CD4-positive, CD25-positive, alpha-beta regulatory T cell (primary cell): Measurements from ENCODE around the gene PLXNC1. TPM values are rescaled to one million over a fixed set of nuclear protein-coding genes. Genes with fewer than 3 reads are reported as not detected.
"Not testable (repeated sequence)": the region's sequence is repeated elsewhere in the genome, so short reads cannot be mapped to it uniquely, and the experiment has no call there.

Source experiments
- ATAC-seq, 2 donors: fragments of 150-1000 bp; cut with Tn5 transposase; one replicate each; pipeline ENCODE4 v1.10.0; 2021; ENCODE audit warnings: low read depth in 2 of 2, moderate number of reproducible peaks in 2 of 2, moderate library complexity in 1 of 2
- DNase-seq, 3 donors: peaks; one replicate each; pipeline versions ENCODE4 v3.0.0 to v3.0.0-alpha.2; 2012 to 2022; ENCODE audit warnings: mixed read lengths in 1 of 3
- H3K27ac ChIP-seq: one replicate; pipeline ENCODE4 v1.7.0; 2013; ENCODE audit warnings: mild to moderate bottlenecking, low read length; ENCODE audit not compliant: insufficient read depth, poor library complexity, severe bottlenecking
- H3K27me3 ChIP-seq: one replicate; pipeline ENCODE4 v1.7.0; 2013; ENCODE audit warnings: low read length; ENCODE audit not compliant: control insufficient read depth, insufficient read depth
- H3K36me3 ChIP-seq: one replicate; pipeline ENCODE4 v1.7.0; 2013; ENCODE audit warnings: mild to moderate bottlenecking, low read length, moderate library complexity; ENCODE audit not compliant: control insufficient read depth, insufficient read depth
- H3K4me1 ChIP-seq: 2 replicates; pipeline ENCODE4 v1.7.0; 2013; ENCODE audit warnings: mild to moderate bottlenecking, low read length; ENCODE audit not compliant: insufficient read depth, control insufficient read depth, poor library complexity, severe bottlenecking
- H3K4me3 ChIP-seq: one replicate; pipeline ENCODE4 v1.7.0; 2013; ENCODE audit warnings: low read depth, mild to moderate bottlenecking, low read length, moderate library complexity
- H3K9me3 ChIP-seq, 2 experiments: 1 replicate in 1 of 2; 2 replicates in 1 of 2; pipeline ENCODE4 v1.7.0; 2013; ENCODE audit warnings: low read length in 2 of 2, mild to moderate bottlenecking in 1 of 2, moderate library complexity in 1 of 2; ENCODE audit not compliant: control insufficient read depth in 2 of 2
- H3K27ac Mint-ChIP-seq, 3 donors: one replicate each; pipeline ENCODE4 v1.8.0; 2020 to 2022; ENCODE audit warnings: mild to moderate bottlenecking in 3 of 3, mixed read lengths in 3 of 3, moderate library complexity in 2 of 3
- H3K27me3 Mint-ChIP-seq: one replicate; pipeline ENCODE4 v1.8.0; 2022; ENCODE audit warnings: mild to moderate bottlenecking, mixed read lengths
- H3K36me3 Mint-ChIP-seq: one replicate; pipeline ENCODE4 v1.8.0; 2020; ENCODE audit warnings: mixed read lengths
- H3K4me1 Mint-ChIP-seq, 4 donors: one replicate each; pipeline ENCODE4 v1.8.0; 2020 to 2022; ENCODE audit warnings: mixed read lengths in 4 of 4, mild to moderate bottlenecking in 1 of 4
- H3K4me3 Mint-ChIP-seq, 4 donors: one replicate each; pipeline ENCODE4 v1.8.0; 2020 to 2022; ENCODE audit warnings: mild to moderate bottlenecking in 4 of 4, mixed read lengths in 4 of 4, moderate library complexity in 3 of 4
- H3K9me3 Mint-ChIP-seq, 7 donors: one replicate each; pipeline ENCODE4 v1.8.0; 2020 to 2022; ENCODE audit warnings: mixed read lengths in 7 of 7, mild to moderate bottlenecking in 3 of 7, moderate library complexity in 2 of 7
- polyA plus RNA-seq, 4 donors: library from polyadenylated mRNA; unstranded; fragments of 300-500 nt; fragmentation: Illumina TruSeq; gene quantifications; one replicate each; pipeline ENCODE4 v1.2.3, GENCODE V29; 2021
- total RNA-seq: library from RNA; stranded (reverse); gene quantifications from one replicate; pipeline ENCODE4 v1.2.3, GENCODE V29; 2022

The PLXNC1 gene
- total and polyA plus RNA-seq, 5 donors from 2014 or later, result 1.2 to 13.8 (median 2.4) TPM

DNA sequence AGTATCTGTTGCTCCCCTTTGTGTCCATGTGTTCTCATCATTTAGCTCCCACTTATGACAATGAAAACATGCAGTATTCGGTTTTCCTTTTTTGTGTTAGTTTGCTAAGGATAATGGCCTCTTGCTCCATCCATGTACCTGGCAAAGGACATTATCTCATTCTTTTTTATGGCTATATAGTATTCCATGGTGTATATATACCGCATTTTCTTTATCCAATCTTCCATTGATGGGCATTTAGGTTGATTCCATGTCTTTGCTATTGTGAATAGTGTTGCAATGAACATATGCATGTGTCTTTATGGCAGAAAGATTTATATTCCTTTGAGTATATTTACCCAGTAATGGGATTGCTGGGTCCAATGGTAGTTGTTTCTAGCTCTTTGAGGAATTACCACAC lies 168.2 kb downstream of the PLXNC1 start:
- H3K9me3 Mint-ChIP-seq, result peaks cover 0 to 49% (median 26%) of the 10 kb centered on the region in 7 donors
- H3K4me3 ChIP-seq, ATAC-seq: not testable (repeated sequence)

DNA sequence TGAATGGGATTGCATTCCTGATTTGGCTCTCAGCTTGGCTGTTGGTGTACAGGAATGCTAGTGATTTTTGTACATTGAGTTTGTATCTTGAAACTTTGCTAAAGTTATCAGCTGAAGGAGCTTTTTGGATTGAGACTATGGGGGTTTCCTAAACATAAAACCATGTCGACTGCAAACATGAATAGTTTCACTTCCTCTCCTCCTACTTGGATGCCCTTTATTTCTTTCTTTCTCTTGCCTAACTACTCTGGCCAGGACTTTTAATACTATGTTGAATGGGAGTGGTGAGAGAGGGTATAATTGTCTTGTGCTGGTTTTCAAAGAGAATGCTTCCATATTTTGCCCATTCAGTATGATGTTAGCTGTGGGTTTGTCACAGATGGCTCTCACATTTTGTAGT lies 169.8 kb downstream of the PLXNC1 start:
- no peaks in the 10 kb centered on the region for H3K27me3 Mint-ChIP-seq
- H3K4me3 Mint-ChIP-seq, result no peak overlapping the region
- Histone ChIP-seq H3K27me3 (no peaks in the 10 kb centered on the region), H3K4me3 (no peak overlapping the region), H3K4me1 (no peaks in the 10 kb centered on the region), H3K27ac (no peak overlapping the region), H3K36me3 (peaks cover 7% of the 10 kb centered on the region), H3K9me3 (peaks cover 18 to 38% of the 10 kb centered on the region in 2 experiments)
- H3K27ac Mint-ChIP-seq, result no peak overlapping the region
- no peaks in the 10 kb centered on the region for H3K4me1 Mint-ChIP-seq
- peaks cover 8% of the 10 kb centered on the region for H3K36me3 Mint-ChIP-seq
- H3K9me3 Mint-ChIP-seq, result peaks cover 0 to 50% (median 26%) of the 10 kb centered on the region in 7 donors
- ATAC-seq, result no peak
- no peak for DNase-seq

More for the DNA sequence above, 168.2 kb downstream of the PLXNC1 start:
- not testable (repeated sequence) for H3K27me3 Mint-ChIP-seq, H3K36me3 ChIP-seq, H3K36me3 Mint-ChIP-seq, H3K27me3 ChIP-seq, H3K4me3 Mint-ChIP-seq, H3K4me1 Mint-ChIP-seq, DNase-seq, H3K27ac Mint-ChIP-seq, H3K4me1 ChIP-seq, H3K27ac ChIP-seq
- H3K9me3 ChIP-seq, result peaks cover 18 to 34% of the 10 kb centered on the region in 2 experiments

GRCh38 chr12:94320109-94320508 lies 171.7 kb downstream of the PLXNC1 start:
- H3K27ac Mint-ChIP-seq, result no peak overlapping the region
- peaks cover 0 to 50% (median 26%) of the 10 kb centered on the region in 7 donors for H3K9me3 Mint-ChIP-seq
- H3K4me1 ChIP-seq, result no peaks in the 10 kb centered on the region
- DNase-seq (no peak), ATAC-seq (no peak)
- no peak overlapping the region for H3K27ac ChIP-seq
- H3K36me3 Mint-ChIP-seq, result peaks cover 21% of the 10 kb centered on the region
- no peaks in the 10 kb centered on the region for H3K27me3 Mint-ChIP-seq
- no peak overlapping the region for H3K4me3 ChIP-seq
- H3K4me1 Mint-ChIP-seq, result peaks cover 0 to 4% (median 0%) of the 10 kb centered on the region in 4 donors
- H3K4me3 Mint-ChIP-seq, result no peak overlapping the region
- H3K9me3 ChIP-seq, result peaks cover 18 to 38% of the 10 kb centered on the region in 2 experiments
- H3K36me3 ChIP-seq, result peaks cover 13% of the 10 kb centered on the region
- no peaks in the 10 kb centered on the region for H3K27me3 ChIP-seq

DNA sequence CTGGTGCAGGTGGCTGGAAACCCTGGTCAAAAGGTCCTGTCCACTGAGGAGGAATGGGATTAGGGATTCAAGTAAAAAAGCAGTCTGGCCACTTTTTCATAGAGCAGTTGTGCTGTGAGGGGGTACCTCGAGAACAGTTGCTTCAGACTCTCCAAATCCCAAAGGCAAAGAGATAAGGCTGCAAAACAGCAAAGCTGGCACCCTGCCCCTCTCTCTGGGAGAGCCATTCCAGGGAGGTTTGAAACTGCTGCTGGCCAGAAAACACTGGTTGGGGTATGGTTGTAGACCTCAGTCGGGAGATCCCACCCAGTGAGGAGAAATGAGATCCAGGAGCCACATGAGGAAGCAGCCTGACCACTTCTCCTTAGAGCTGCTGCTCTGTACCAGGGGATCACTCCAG lies 174.0 kb downstream of the PLXNC1 start:
- Mint-ChIP-seq H3K4me3 (no peak overlapping the region), H3K27ac (no peak overlapping the region), H3K36me3 (peaks cover 28% of the 10 kb centered on the region), H3K4me1 (peaks cover 0 to 4% (median 0%) of the 10 kb centered on the region in 4 donors), H3K27me3 (peaks cover 5% of the 10 kb centered on the region), H3K9me3 (peaks cover 0 to 41% (median 23%) of the 10 kb centered on the region in 7 donors)
- ATAC-seq (no peak), DNase-seq (no peak)
- Histone ChIP-seq H3K27ac (no peak overlapping the region), H3K27me3 (no peaks in the 10 kb centered on the region), H3K36me3 (peaks cover 13% of the 10 kb centered on the region), H3K9me3 (peaks cover 18 to 38% of the 10 kb centered on the region in 2 experiments), H3K4me1 (no peaks in the 10 kb centered on the region), H3K4me3 (no peak overlapping the region)

DNA sequence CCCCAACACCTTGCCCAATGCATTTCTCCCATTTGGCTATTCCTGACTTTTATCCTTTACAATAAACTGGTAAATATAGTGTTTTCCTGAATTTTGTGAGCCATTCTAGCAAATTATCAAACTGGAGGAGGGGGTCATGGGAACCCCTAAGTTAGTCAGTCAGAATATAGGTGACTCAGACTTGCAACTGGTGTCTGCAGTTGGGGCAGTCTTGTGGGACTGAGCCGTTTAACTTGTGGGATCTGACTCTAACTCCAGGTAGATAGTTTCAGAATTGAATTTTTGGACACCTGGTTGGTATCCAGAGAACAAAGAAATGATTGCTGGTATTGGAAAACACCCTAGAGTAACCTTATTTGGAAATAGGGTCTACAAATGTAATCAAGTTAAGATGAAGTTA lies 177.9 kb downstream of the PLXNC1 start:
- peaks cover 0 to 5% (median 2%) of the 10 kb centered on the region in 7 donors for H3K9me3 Mint-ChIP-seq
- DNase-seq, result no peak
- H3K27ac Mint-ChIP-seq, result no peak overlapping the region
- Histone ChIP-seq H3K4me3 (no peak overlapping the region), H3K27ac (no peak overlapping the region), H3K4me1 (no peaks in the 10 kb centered on the region), H3K27me3 (no peaks in the 10 kb centered on the region), H3K36me3 (peaks cover 17% of the 10 kb centered on the region), H3K9me3 (peaks cover 0 to 7% of the 10 kb centered on the region in 2 experiments)
- no peak for ATAC-seq
- peaks cover 0 to 4% (median 0%) of the 10 kb centered on the region in 4 donors for H3K4me1 Mint-ChIP-seq
- no peak overlapping the region for H3K4me3 Mint-ChIP-seq
- peaks cover 5% of the 10 kb centered on the region for H3K27me3 Mint-ChIP-seq
- H3K36me3 Mint-ChIP-seq, result peaks cover 47% of the 10 kb centered on the region

GRCh38 chr12:94326727-94327126 lies 178.3 kb downstream of the PLXNC1 start:
- peaks cover 14% of the 10 kb centered on the region for H3K36me3 ChIP-seq
- no peaks in the 10 kb centered on the region for H3K27me3 ChIP-seq
- H3K9me3 Mint-ChIP-seq, result peaks cover 0 to 3% (median 0%) of the 10 kb centered on the region in 7 donors
- H3K9me3 ChIP-seq, result peaks cover 0 to 4% of the 10 kb centered on the region in 2 experiments
- peaks cover 45% of the 10 kb centered on the region for H3K36me3 Mint-ChIP-seq
- ATAC-seq (no peak), DNase-seq (no peak)
- no peak overlapping the region for H3K27ac ChIP-seq
- H3K4me3 Mint-ChIP-seq, result no peak overlapping the region
- H3K4me3 ChIP-seq, result no peak overlapping the region
- H3K4me1 ChIP-seq, result no peaks in the 10 kb centered on the region
- peaks cover 0 to 4% (median 0%) of the 10 kb centered on the region in 4 donors for H3K4me1 Mint-ChIP-seq
- peaks cover 5% of the 10 kb centered on the region for H3K27me3 Mint-ChIP-seq
- no peak overlapping the region for H3K27ac Mint-ChIP-seq

DNA sequence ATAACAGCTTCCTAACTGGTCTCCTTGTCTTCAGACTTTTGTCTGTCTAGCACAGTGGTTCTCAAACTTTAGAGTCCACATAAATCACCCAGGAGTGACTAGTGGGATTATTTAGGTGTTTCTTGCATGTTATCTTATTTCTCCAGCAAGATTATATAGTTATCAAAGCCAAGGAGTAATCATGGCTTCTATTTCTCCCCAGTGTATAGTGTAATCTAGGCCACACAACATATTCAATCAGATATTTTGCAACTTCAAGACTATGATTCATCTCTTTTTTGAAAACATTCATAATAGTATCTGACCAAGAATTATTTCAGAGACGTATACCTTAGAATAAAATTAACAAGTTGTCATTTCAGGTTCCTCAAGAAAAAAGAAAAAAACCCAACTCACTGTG lies 179.4 kb downstream of the PLXNC1 start:
- Mint-ChIP-seq H3K27me3 (peaks cover 5% of the 10 kb centered on the region), H3K4me1 (peaks cover 0 to 4% (median 0%) of the 10 kb centered on the region in 4 donors), H3K4me3 (no peak overlapping the region), H3K36me3 (peaks cover 48% of the 10 kb centered on the region), H3K9me3 (peaks cover 0 to 3% (median 0%) of the 10 kb centered on the region in 7 donors), H3K27ac (no peak overlapping the region)
- DNase-seq (no peak), ATAC-seq (no peak)
- Histone ChIP-seq H3K27me3 (no peaks in the 10 kb centered on the region), H3K36me3 (peaks cover 14% of the 10 kb centered on the region), H3K9me3 (no peaks in the 10 kb centered on the region), H3K4me1 (no peaks in the 10 kb centered on the region), H3K4me3 (no peak overlapping the region), H3K27ac (no peak overlapping the region)

- no peaks in the 10 kb centered on the region for H3K27me3 ChIP-seq
- H3K4me3 Mint-ChIP-seq, result no peak overlapping the region
- ATAC-seq, result no peak
- H3K36me3 ChIP-seq, result peaks cover 7% of the 10 kb centered on the region
- no peaks in the 10 kb centered on the region for H3K9me3 ChIP-seq
- peaks cover 42% of the 10 kb centered on the region for H3K36me3 Mint-ChIP-seq
- DNase-seq, result no peak
- H3K4me1 Mint-ChIP-seq, result no peaks in the 10 kb centered on the region
- no peak overlapping the region for H3K27ac Mint-ChIP-seq
- no peaks in the 10 kb centered on the region for H3K4me1 ChIP-seq
- peaks cover 5% of the 10 kb centered on the region for H3K27me3 Mint-ChIP-seq
- H3K4me3 ChIP-seq, result no peak overlapping the region
- H3K9me3 Mint-ChIP-seq, result peaks cover 0 to 3% (median 0%) of the 10 kb centered on the region in 7 donors
- no peak overlapping the region for H3K27ac ChIP-seq
These were observed 181.0 kb downstream of the PLXNC1 start for GRCh38 chr12:94329366-94329765.
